Measurements from ENCODE around the gene GARNL3.

- no peak for TF ChIP-seq EP300 (IDR thresholded peaks at IDR 0.05)
- TF ChIP-seq CTCF (IDR thresholded peaks at IDR 0.05): no peak
These were observed 127.6 kb downstream of the GARNL3 start for GRCh38 chr9:127392166-127392565.

All from gastroesophageal sphincter (tissue), 3 donors.